Measurements from ENCODE around the gene TMEM135. TPM values are rescaled to one million over a fixed set of nuclear protein-coding genes. Genes with fewer than 3 reads are reported as not detected.

TMEM135 gene
- total and polyA plus RNA-seq, 2 experiments from 2014 or later: 11.0 to 11.9 TPM

GRCh38 chr11:87013912-87014825, 23.6 kb upstream of the TMEM135 start:
- H2AFZ ChIP-seq: no peak overlapping the region
- in situ Hi-C loops (cut with MboI): no loop called here
- no peak for DNase-seq
- H3K27me3 ChIP-seq (replicated peaks; ENCODE audit: insufficient read depth): no peaks in the 10 kb centered on the region
- 53 to 57% methylated on average over 5 of the region's 5 CpGs for WGBS, 2 experiments (ENCODE audit: low coverage in 1 of 2, low lambda C conversion rate in 2 of 2, missing lambda C conversion rate in 2 of 2)
- no peaks in the 10 kb centered on the region for H3K36me3 ChIP-seq (ENCODE audit: low read depth)
- no peaks in the 10 kb centered on the region for H3K4me1 ChIP-seq (ENCODE audit: insufficient read depth)
- TF ChIP-seq EZH2 (IDR thresholded peaks at IDR 0.05; ENCODE audit: insufficient read depth, poor library complexity, severe bottlenecking) (no peak), EZH2phosphoT487 (IDR thresholded peaks at IDR 0.05; ENCODE audit: insufficient read depth, low read depth) (no peak)
- H3K4me3 ChIP-seq: no peak overlapping the region
- no peaks in the 10 kb centered on the region for H3F3A ChIP-seq (ENCODE audit: insufficient read depth)
- no peak overlapping the region for H3K9ac ChIP-seq
- no peaks in the 10 kb centered on the region for H4K20me1 ChIP-seq (ENCODE audit: insufficient read depth)
- no peaks in the 10 kb centered on the region for H3K79me2 ChIP-seq (ENCODE audit: insufficient read depth)
- no peak overlapping the region for H3K4me2 ChIP-seq (ENCODE audit: unreplicated experiment)
- no peaks in the 10 kb centered on the region for H3K9me2 ChIP-seq (ENCODE audit: insufficient read depth)
- H3K27ac ChIP-seq: no peak overlapping the region
- H3K9me3 ChIP-seq (ENCODE audit: low read depth): no peaks in the 10 kb centered on the region

GRCh38 chr11:87015645-87016044, 22.1 kb upstream of the TMEM135 start:
- in situ Hi-C loops (cut with MboI): no loop called here

GRCh38 chr11:87019613-87020271, 18.0 kb upstream of the TMEM135 start:
- Histone ChIP-seq H3K27ac (no peak overlapping the region), H2AFZ (peak overlapping the region; percentile 27; the same call in 1 of the 2 replicates), H3K4me2 (ENCODE audit: unreplicated experiment) (no peak overlapping the region)

More at GRCh38 chr11:87015645-87016044, 22.1 kb upstream of the TMEM135 start:
- Histone ChIP-seq H3K4me2 (ENCODE audit: unreplicated experiment) (no peak overlapping the region), H3K27me3 (replicated peaks; ENCODE audit: insufficient read depth) (no peaks in the 10 kb centered on the region), H2AFZ (no peak overlapping the region), H3K36me3 (ENCODE audit: low read depth) (no peaks in the 10 kb centered on the region), H3K79me2 (ENCODE audit: insufficient read depth) (no peaks in the 10 kb centered on the region), H3F3A (ENCODE audit: insufficient read depth) (no peaks in the 10 kb centered on the region), H3K9me3 (ENCODE audit: low read depth) (no peaks in the 10 kb centered on the region), H3K9ac (no peak overlapping the region), H4K20me1 (ENCODE audit: insufficient read depth) (no peaks in the 10 kb centered on the region), H3K4me1 (ENCODE audit: insufficient read depth) (no peaks in the 10 kb centered on the region), H3K9me2 (ENCODE audit: insufficient read depth) (no peaks in the 10 kb centered on the region), H3K4me3 (no peak overlapping the region), H3K27ac (no peak overlapping the region)
- no peak for DNase-seq
- no peak for TF ChIP-seq EZH2phosphoT487 (IDR thresholded peaks at IDR 0.05; ENCODE audit: insufficient read depth, low read depth)
- no peak for TF ChIP-seq EZH2 (IDR thresholded peaks at IDR 0.05; ENCODE audit: insufficient read depth, poor library complexity, severe bottlenecking)
- 84% methylated on average over 10 of the region's 10 CpGs for WGBS, 2 experiments (ENCODE audit: low coverage in 1 of 2, low lambda C conversion rate in 2 of 2, missing lambda C conversion rate in 2 of 2)

GRCh38 chr11:87020336-87020735, 17.4 kb upstream of the TMEM135 start:
- Histone ChIP-seq H4K20me1 (ENCODE audit: insufficient read depth) (no peaks in the 10 kb centered on the region), H3F3A (ENCODE audit: insufficient read depth) (no peaks in the 10 kb centered on the region), H3K79me2 (ENCODE audit: insufficient read depth) (no peaks in the 10 kb centered on the region), H3K36me3 (ENCODE audit: low read depth) (no peaks in the 10 kb centered on the region), H3K4me3 (no peak overlapping the region), H3K9me3 (ENCODE audit: low read depth) (no peaks in the 10 kb centered on the region), H2AFZ (peak overlapping the region; percentile 27; the same call in 1 of the 2 replicates), H3K9me2 (ENCODE audit: insufficient read depth) (no peaks in the 10 kb centered on the region), H3K27me3 (replicated peaks; ENCODE audit: insufficient read depth) (no peaks in the 10 kb centered on the region), H3K9ac (no peak overlapping the region), H3K4me2 (ENCODE audit: unreplicated experiment) (no peak overlapping the region), H3K4me1 (ENCODE audit: insufficient read depth) (no peaks in the 10 kb centered on the region), H3K27ac (no peak overlapping the region)
- no peak for DNase-seq
- in situ Hi-C loops (cut with MboI): no loop called here
- no peak for TF ChIP-seq EZH2 (IDR thresholded peaks at IDR 0.05; ENCODE audit: insufficient read depth, poor library complexity, severe bottlenecking)
- TF ChIP-seq EZH2phosphoT487 (IDR thresholded peaks at IDR 0.05; ENCODE audit: insufficient read depth, low read depth): no peak
- WGBS, 2 experiments (ENCODE audit: low coverage in 1 of 2, low lambda C conversion rate in 2 of 2, missing lambda C conversion rate in 2 of 2): 19 to 42% methylated on average over 1 of the region's 1 CpG

More at GRCh38 chr11:87019613-87020271, 18.0 kb upstream of the TMEM135 start:
- Histone ChIP-seq H3K36me3 (ENCODE audit: low read depth) (no peaks in the 10 kb centered on the region), H3K9me2 (ENCODE audit: insufficient read depth) (no peaks in the 10 kb centered on the region), H3K4me3 (no peak overlapping the region), H3K79me2 (ENCODE audit: insufficient read depth) (no peaks in the 10 kb centered on the region), H3K9me3 (ENCODE audit: low read depth) (no peaks in the 10 kb centered on the region), H3K4me1 (ENCODE audit: insufficient read depth) (no peaks in the 10 kb centered on the region), H3K9ac (no peak overlapping the region), H4K20me1 (ENCODE audit: insufficient read depth) (no peaks in the 10 kb centered on the region), H3K27me3 (replicated peaks; ENCODE audit: insufficient read depth) (no peaks in the 10 kb centered on the region), H3F3A (ENCODE audit: insufficient read depth) (no peaks in the 10 kb centered on the region)
- no peak for DNase-seq
- 89 to 95% methylated on average over 1 of the region's 1 CpG for WGBS, 2 experiments (ENCODE audit: low coverage in 1 of 2, low lambda C conversion rate in 2 of 2, missing lambda C conversion rate in 2 of 2)
- in situ Hi-C loops (cut with MboI): no loop called here
- TF ChIP-seq EZH2phosphoT487 (IDR thresholded peaks at IDR 0.05; ENCODE audit: insufficient read depth, low read depth) (no peak), EZH2 (IDR thresholded peaks at IDR 0.05; ENCODE audit: insufficient read depth, poor library complexity, severe bottlenecking) (no peak)
